Astrocyte (in vitro differentiated cells and primary cell): Measurements from ENCODE around the gene PRRG4.

Experiments used
- EZH2 ChIP-seq: IDR thresholded peaks from 2 replicates; pipeline ENCODE4 v1.6.1; 2012; ENCODE audit warnings: mild to moderate bottlenecking, low read length, inconsistent platforms; ENCODE audit not compliant: insufficient read depth
- TF ChIP-seq, protein P1 (sequence below): IDR thresholded peaks from 2 replicates; pipeline ENCODE4 v1.5.1; 2011; ENCODE audit warnings: low read depth, mild to moderate bottlenecking, inconsistent platforms, low read length, moderate library complexity; ENCODE audit not compliant: insufficient read depth

DNA sequence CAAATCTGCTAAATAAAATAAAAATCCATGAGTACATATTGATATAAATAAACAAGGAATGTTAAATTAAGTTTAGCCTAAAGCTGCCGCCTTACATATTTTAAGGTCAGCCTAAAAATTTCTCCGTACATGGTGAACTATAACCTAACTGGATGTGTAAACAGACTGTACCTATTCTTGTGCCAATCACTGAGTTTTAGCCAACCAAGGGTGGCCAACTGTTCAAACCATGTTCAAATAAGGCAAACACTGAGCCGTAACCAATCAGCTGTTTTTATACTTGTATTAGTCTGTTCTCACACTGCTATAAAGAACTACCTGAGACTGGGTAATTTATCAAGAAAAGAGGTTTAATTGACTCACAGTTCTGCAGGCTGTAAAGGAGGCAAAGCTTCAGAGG is 54.3 kb downstream of the PRRG4 start:
- TF ChIP-seq, protein P1, sequence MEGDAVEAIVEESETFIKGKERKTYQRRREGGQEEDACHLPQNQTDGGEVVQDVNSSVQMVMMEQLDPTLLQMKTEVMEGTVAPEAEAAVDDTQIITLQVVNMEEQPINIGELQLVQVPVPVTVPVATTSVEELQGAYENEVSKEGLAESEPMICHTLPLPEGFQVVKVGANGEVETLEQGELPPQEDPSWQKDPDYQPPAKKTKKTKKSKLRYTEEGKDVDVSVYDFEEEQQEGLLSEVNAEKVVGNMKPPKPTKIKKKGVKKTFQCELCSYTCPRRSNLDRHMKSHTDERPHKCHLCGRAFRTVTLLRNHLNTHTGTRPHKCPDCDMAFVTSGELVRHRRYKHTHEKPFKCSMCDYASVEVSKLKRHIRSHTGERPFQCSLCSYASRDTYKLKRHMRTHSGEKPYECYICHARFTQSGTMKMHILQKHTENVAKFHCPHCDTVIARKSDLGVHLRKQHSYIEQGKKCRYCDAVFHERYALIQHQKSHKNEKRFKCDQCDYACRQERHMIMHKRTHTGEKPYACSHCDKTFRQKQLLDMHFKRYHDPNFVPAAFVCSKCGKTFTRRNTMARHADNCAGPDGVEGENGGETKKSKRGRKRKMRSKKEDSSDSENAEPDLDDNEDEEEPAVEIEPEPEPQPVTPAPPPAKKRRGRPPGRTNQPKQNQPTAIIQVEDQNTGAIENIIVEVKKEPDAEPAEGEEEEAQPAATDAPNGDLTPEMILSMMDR: no peak
- no peak for TF ChIP-seq EZH2
